ENCODE data around the gene HYAL2.
A peak's percentile ranks its signal among the peaks of the same experiment; 100 is the strongest.

The HYAL2 gene

GRCh38 chr3:50351323-50351697 is 28.8 kb upstream of the HYAL2 start:
- Histone ChIP-seq H3K9me3 (ENCODE audit: control insufficient read depth, low read length) (no peaks in the 10 kb centered on the region), H3K4me1 (ENCODE audit: control insufficient read depth, insufficient read depth, low read length, poor library complexity, severe bottlenecking) (peaks cover 36% of the 10 kb centered on the region), H3K4me3 (ENCODE audit: insufficient read depth, low read depth, low read length, poor library complexity, severe bottlenecking) (peak overlapping the region; percentile 81), H3K27ac (ENCODE audit: insufficient read depth, low read length, poor library complexity, severe bottlenecking) (peak overlapping the region; percentile 94), H3K27me3 (replicated peaks; ENCODE audit: control insufficient read depth, insufficient read depth, low read length, poor library complexity, severe bottlenecking) (no peaks in the 10 kb centered on the region), H3K36me3 (ENCODE audit: control insufficient read depth, insufficient read depth, low read length) (peaks cover 52% of the 10 kb centered on the region)
- DNase-seq, result no peak

- H3K27me3 ChIP-seq (replicated peaks; ENCODE audit: control insufficient read depth, insufficient read depth, low read length, poor library complexity, severe bottlenecking), result no peaks in the 10 kb centered on the region
- H3K27ac ChIP-seq (ENCODE audit: insufficient read depth, low read length, poor library complexity, severe bottlenecking), result peak within 1 kb of the TSS; percentile 94
- DNase-seq, result peak; percentile 96 to 99 (median 99)
- peak within 1 kb of the TSS; percentile 81 for H3K4me3 ChIP-seq (ENCODE audit: insufficient read depth, low read depth, low read length, poor library complexity, severe bottlenecking)
- H3K9me3 ChIP-seq (ENCODE audit: control insufficient read depth, low read length), result no peaks in the 10 kb centered on the region
- peaks cover 37% of the 10 kb centered on the region for H3K4me1 ChIP-seq (ENCODE audit: control insufficient read depth, insufficient read depth, low read length, poor library complexity, severe bottlenecking)
- peaks cover 47% of the 10 kb centered on the region for H3K36me3 ChIP-seq (ENCODE audit: control insufficient read depth, insufficient read depth, low read length)
Observed at GRCh38 chr3:50350527-50351322, 28.2 kb upstream of the HYAL2 start, which contains the start of the genes CYB561D2 and NPRL2. CYB561D2 (plus strand) TSS chr3:50350862; CDS start chr3:50351434, 572 bp downstream. NPRL2 (minus strand) TSS chr3:50350775; CDS start chr3:50350652, 123 bp downstream.

GRCh38 chr3:50350213-50350526 is 27.6 kb upstream of the HYAL2 start:
- H3K4me3 ChIP-seq (ENCODE audit: insufficient read depth, low read depth, low read length, poor library complexity, severe bottlenecking), result peak overlapping the region; percentile 81
- H3K36me3 ChIP-seq (ENCODE audit: control insufficient read depth, insufficient read depth, low read length), result peaks cover 42% of the 10 kb centered on the region
- DNase-seq, result no peak
- peaks cover 43% of the 10 kb centered on the region for H3K4me1 ChIP-seq (ENCODE audit: control insufficient read depth, insufficient read depth, low read length, poor library complexity, severe bottlenecking)
- no peaks in the 10 kb centered on the region for H3K9me3 ChIP-seq (ENCODE audit: control insufficient read depth, low read length)
- no peaks in the 10 kb centered on the region for H3K27me3 ChIP-seq (replicated peaks; ENCODE audit: control insufficient read depth, insufficient read depth, low read length, poor library complexity, severe bottlenecking)
- H3K27ac ChIP-seq (ENCODE audit: insufficient read depth, low read length, poor library complexity, severe bottlenecking), result peak overlapping the region; percentile 94

- peaks cover 16% of the 10 kb centered on the region for H3K36me3 ChIP-seq (ENCODE audit: control insufficient read depth, insufficient read depth, low read length)
- DNase-seq, result peak; percentile 66 to 77 (median 70)
- no peak overlapping the region for H3K4me3 ChIP-seq (ENCODE audit: insufficient read depth, low read depth, low read length, poor library complexity, severe bottlenecking)
- H3K27ac ChIP-seq (ENCODE audit: insufficient read depth, low read length, poor library complexity, severe bottlenecking), result no peak overlapping the region
- no peaks in the 10 kb centered on the region for H3K9me3 ChIP-seq (ENCODE audit: control insufficient read depth, low read length)
- no peaks in the 10 kb centered on the region for H3K27me3 ChIP-seq (replicated peaks; ENCODE audit: control insufficient read depth, insufficient read depth, low read length, poor library complexity, severe bottlenecking)
- H3K4me1 ChIP-seq (ENCODE audit: control insufficient read depth, insufficient read depth, low read length, poor library complexity, severe bottlenecking), result peaks cover 44% of the 10 kb centered on the region
Observed at GRCh38 chr3:50347187-50347813, 24.8 kb upstream of the HYAL2 start.

GRCh38 chr3:50345586-50346234 is 23.2 kb upstream of the HYAL2 start, which contains the start of gene ZMYND10:
ZMYND10 (minus strand) TSS chr3:50345732; CDS start chr3:50345579, 153 bp downstream.
- Histone ChIP-seq H3K4me3 (ENCODE audit: insufficient read depth, low read depth, low read length, poor library complexity, severe bottlenecking) (peak within 1 kb of the TSS; percentile 33), H3K36me3 (ENCODE audit: control insufficient read depth, insufficient read depth, low read length) (peaks cover 16% of the 10 kb centered on the region), H3K27me3 (replicated peaks; ENCODE audit: control insufficient read depth, insufficient read depth, low read length, poor library complexity, severe bottlenecking) (no peaks in the 10 kb centered on the region), H3K9me3 (ENCODE audit: control insufficient read depth, low read length) (no peaks in the 10 kb centered on the region), H3K27ac (ENCODE audit: insufficient read depth, low read length, poor library complexity, severe bottlenecking) (no peak within 1 kb of the TSS), H3K4me1 (ENCODE audit: control insufficient read depth, insufficient read depth, low read length, poor library complexity, severe bottlenecking) (peaks cover 42% of the 10 kb centered on the region)
- DNase-seq, result peak; percentile 60 to 77 (median 63)

- Histone ChIP-seq H3K9me3 (ENCODE audit: control insufficient read depth, low read length) (no peaks in the 10 kb centered on the region), H3K36me3 (ENCODE audit: control insufficient read depth, insufficient read depth, low read length) (peaks cover 16% of the 10 kb centered on the region), H3K27me3 (replicated peaks; ENCODE audit: control insufficient read depth, insufficient read depth, low read length, poor library complexity, severe bottlenecking) (no peaks in the 10 kb centered on the region), H3K4me3 (ENCODE audit: insufficient read depth, low read depth, low read length, poor library complexity, severe bottlenecking) (no peak overlapping the region), H3K4me1 (ENCODE audit: control insufficient read depth, insufficient read depth, low read length, poor library complexity, severe bottlenecking) (peaks cover 44% of the 10 kb centered on the region), H3K27ac (ENCODE audit: insufficient read depth, low read length, poor library complexity, severe bottlenecking) (no peak overlapping the region)
- no peak for DNase-seq
Observed at GRCh38 chr3:50345008-50345407, 22.5 kb upstream of the HYAL2 start.

GRCh38 chr3:50342813-50343633 is 20.5 kb upstream of the HYAL2 start:
- H3K36me3 ChIP-seq (ENCODE audit: control insufficient read depth, insufficient read depth, low read length), result peaks cover 3% of the 10 kb centered on the region
- H3K9me3 ChIP-seq (ENCODE audit: control insufficient read depth, low read length), result no peaks in the 10 kb centered on the region
- no peak overlapping the region for H3K27ac ChIP-seq (ENCODE audit: insufficient read depth, low read length, poor library complexity, severe bottlenecking)
- DNase-seq, result no peak
- no peaks in the 10 kb centered on the region for H3K27me3 ChIP-seq (replicated peaks; ENCODE audit: control insufficient read depth, insufficient read depth, low read length, poor library complexity, severe bottlenecking)
- no peak overlapping the region for H3K4me3 ChIP-seq (ENCODE audit: insufficient read depth, low read depth, low read length, poor library complexity, severe bottlenecking)
- peaks cover 46% of the 10 kb centered on the region for H3K4me1 ChIP-seq (ENCODE audit: control insufficient read depth, insufficient read depth, low read length, poor library complexity, severe bottlenecking)

- H3K9me3 ChIP-seq (ENCODE audit: control insufficient read depth, low read length), result no peaks in the 10 kb centered on the region
- no peak for DNase-seq
- H3K4me3 ChIP-seq (ENCODE audit: insufficient read depth, low read depth, low read length, poor library complexity, severe bottlenecking), result no peak overlapping the region
- no peaks in the 10 kb centered on the region for H3K27me3 ChIP-seq (replicated peaks; ENCODE audit: control insufficient read depth, insufficient read depth, low read length, poor library complexity, severe bottlenecking)
- no peaks in the 10 kb centered on the region for H3K36me3 ChIP-seq (ENCODE audit: control insufficient read depth, insufficient read depth, low read length)
- H3K4me1 ChIP-seq (ENCODE audit: control insufficient read depth, insufficient read depth, low read length, poor library complexity, severe bottlenecking), result peaks cover 43% of the 10 kb centered on the region
- no peak overlapping the region for H3K27ac ChIP-seq (ENCODE audit: insufficient read depth, low read length, poor library complexity, severe bottlenecking)
Observed at GRCh38 chr3:50341996-50342650, 19.6 kb upstream of the HYAL2 start.

GRCh38 chr3:50341537-50341936 is 19.0 kb upstream of the HYAL2 start:
- DNase-seq, result no peak
- H3K4me3 ChIP-seq (ENCODE audit: insufficient read depth, low read depth, low read length, poor library complexity, severe bottlenecking), result no peak overlapping the region
- no peaks in the 10 kb centered on the region for H3K36me3 ChIP-seq (ENCODE audit: control insufficient read depth, insufficient read depth, low read length)
- H3K9me3 ChIP-seq (ENCODE audit: control insufficient read depth, low read length), result no peaks in the 10 kb centered on the region
- H3K27ac ChIP-seq (ENCODE audit: insufficient read depth, low read length, poor library complexity, severe bottlenecking), result peak overlapping the region; percentile 95
- H3K27me3 ChIP-seq (replicated peaks; ENCODE audit: control insufficient read depth, insufficient read depth, low read length, poor library complexity, severe bottlenecking), result no peaks in the 10 kb centered on the region
- H3K4me1 ChIP-seq (ENCODE audit: control insufficient read depth, insufficient read depth, low read length, poor library complexity, severe bottlenecking), result peaks cover 42% of the 10 kb centered on the region

Data from effector memory CD4-positive, alpha-beta T cell (primary cell).